Measurements from ENCODE around the gene PODN. TPM values are rescaled to one million over a fixed set of nuclear protein-coding genes. Genes with fewer than 3 reads are reported as not detected.

PODN gene
- total RNA-seq, 1 donor from 2014 or later = 35.3 TPM

DNA sequence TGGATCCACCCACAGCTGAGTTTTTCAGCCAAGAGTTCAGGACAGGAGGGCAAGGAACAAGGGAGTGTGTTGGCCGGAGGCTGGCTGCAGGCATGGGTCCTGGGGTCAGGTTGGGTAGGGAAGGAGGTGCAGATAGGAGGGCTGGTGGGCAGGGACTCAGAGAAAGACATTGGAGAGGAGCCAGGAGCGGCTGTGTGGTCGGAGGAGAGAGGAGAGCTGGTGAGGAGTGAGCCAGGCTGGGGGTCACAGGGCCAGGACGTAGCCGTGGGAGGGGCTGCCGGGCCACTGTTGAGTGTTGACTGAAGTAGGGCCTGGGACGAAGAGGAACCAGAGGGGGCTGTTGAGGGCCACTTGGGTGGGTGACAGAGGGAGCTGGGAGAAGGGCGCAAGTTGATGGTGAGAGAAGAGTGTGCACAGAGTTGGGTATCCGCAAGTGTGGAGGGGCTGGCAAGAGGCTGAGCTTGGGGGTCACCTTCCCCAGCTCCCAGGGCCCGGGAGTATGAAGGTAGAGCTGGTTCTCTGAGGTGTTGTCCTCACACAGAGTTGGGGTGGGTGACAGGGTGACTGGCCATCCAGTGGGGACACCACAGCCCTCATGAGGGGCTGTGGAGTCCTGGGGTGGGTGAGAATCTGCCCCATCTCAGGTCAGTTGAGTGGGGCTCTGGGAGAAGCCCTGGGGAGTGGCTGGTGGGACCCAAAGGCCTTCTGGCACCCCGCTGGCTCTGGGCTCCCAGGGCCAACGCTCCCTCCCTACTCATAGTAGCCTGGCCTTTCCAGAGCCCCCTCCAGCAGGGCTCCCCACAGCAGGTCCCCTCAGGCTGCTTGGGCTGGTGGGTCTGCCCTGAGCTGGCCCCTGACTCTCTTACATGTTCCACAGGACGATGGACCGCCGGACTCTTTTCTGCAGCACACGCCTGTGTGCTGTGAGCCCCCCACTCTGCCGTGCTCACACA, 21.9 kb downstream of the PODN start:
- no peak for ATAC-seq
- intact Hi-C loops (cut with DNase I) = no loop called here
- DNase-seq (ENCODE audit: missing footprints) = peak; percentile 60

DNA sequence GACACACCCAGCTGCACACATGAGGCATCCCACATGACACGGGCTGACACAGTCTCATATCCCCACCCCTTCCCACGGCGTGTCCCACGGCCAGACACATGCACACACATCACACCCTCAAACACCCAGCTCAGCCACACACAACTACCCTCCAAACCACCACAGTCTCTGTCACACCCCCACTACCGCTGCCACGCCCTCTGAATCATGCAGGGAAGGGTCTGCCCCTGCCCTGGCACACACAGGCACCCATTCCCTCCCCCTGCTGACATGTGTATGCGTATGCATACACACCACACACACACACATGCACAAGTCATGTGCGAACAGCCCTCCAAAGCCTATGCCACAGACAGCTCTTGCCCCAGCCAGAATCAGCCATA, 22.6 kb downstream of the PODN start:
- no peak for ATAC-seq
- peak; percentile 30 for DNase-seq (ENCODE audit: missing footprints)
- intact Hi-C loops (cut with DNase I) = no loop called here

GRCh38 chr1:53085405-53085804, 23.4 kb downstream of the PODN start:
- ATAC-seq (no peak), DNase-seq (ENCODE audit: missing footprints) (peak; percentile 60)
- intact Hi-C loops (cut with DNase I) = no loop called here

GRCh38 chr1:53086491-53087070, 24.6 kb downstream of the PODN start:
- DNase-seq (ENCODE audit: missing footprints) (peak; percentile 59), ATAC-seq (no peak)
- intact Hi-C loops (cut with DNase I) = no loop called here

GRCh38 chr1:53087332-53088285, 25.6 kb downstream of the PODN start:
- DNase-seq (ENCODE audit: missing footprints) = peak; percentile 55
- no peak for ATAC-seq
- intact Hi-C loops (cut with DNase I) = no loop called here

GRCh38 chr1:53088616-53089300, 26.7 kb downstream of the PODN start:
- ATAC-seq (no peak), DNase-seq (ENCODE audit: missing footprints) (peak; percentile 60)
- intact Hi-C loops (cut with DNase I) = no loop called here

GRCh38 chr1:53089478-53090226, 27.6 kb downstream of the PODN start:
- intact Hi-C loops (cut with DNase I) = no loop called here
- DNase-seq (ENCODE audit: missing footprints) (peak; percentile 67), ATAC-seq (no peak)

DNA sequence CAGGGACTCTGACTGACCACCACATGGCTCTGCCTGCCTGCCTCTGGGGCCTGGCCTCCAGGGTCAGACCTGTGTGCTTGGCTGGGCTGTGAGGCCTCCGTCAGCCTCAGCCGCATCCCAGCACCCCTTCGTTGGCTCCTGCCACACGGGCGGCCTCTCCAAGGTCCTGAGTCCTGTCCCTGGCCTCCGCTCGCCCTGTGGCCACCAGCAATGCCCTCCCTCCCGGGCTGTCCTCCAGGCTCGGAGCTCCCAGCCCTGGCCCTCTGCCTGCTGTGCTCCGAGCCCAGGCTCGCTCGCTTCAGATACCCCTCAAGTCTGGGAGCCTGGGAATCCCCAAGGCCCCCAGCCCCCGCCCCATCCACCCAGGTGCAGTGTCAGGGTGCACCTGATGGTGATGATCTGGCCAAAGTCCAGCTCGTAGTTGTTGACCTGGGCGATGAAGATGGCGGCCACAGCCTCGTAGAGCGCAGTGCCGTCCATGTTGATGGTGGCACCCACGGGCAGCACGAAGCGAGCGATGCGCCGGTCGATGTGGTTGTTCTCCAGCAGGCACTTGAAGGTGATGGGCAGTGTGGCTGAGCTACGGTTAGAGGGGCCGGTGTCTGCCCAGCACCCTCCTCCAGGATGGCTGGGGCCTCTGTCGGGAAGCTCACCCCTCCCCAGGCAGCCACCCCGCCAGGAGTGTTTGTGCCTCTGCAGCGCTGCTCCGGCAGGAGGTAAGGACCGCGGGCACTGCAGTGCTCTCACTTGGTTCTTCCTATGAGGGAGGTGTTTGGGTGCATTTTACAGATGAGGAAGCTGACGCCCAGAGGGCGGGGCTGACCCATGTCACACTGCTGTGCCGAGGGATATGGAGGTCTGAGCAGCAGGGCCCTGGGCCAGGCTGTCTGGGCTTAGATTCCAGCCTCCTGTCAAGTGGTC, 28.5 kb downstream of the PODN start:
- ATAC-seq = peak; percentile 49
- peak; percentile 82 for DNase-seq (ENCODE audit: missing footprints)
- intact Hi-C loops (cut with DNase I) = no loop called here

DNA sequence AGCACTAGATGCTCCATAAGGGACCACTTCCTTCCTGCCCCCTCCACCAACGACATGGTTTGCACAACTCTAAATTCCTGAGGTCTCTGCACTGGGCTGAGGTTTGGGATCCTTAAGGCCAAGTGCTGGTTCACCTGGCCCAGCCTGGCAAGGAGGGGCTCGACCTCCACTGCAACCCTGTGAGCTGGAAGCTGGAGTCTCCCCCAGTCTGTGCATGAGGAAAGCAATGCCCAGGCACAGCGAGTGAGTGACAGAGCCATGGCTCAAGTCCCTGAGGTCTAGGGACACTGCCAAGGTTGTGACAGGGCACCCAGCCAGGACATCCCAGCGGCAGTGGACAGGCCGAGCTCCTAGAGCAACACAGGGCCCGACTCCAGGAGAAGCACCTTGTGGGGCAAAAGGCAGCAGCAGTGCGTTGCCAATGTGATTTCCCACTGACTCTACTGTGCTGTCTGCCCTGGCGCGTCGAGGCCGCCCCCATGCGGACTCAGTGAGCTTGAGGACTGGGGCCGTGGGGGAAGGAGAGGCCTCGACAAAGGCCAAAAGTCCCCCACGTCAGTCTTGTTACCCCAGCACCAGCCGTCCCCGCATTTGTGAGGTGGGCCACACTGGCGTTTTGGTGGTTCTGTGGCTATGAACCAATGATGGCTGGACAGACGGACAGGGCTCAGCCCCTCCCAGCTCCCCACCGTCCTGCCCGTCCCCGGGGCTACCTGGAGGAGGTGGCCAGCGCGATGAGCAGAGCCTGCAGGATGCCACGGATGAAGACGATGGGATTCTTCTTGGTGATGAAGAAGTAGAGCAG, 30.0 kb downstream of the PODN start:
- DNase-seq (ENCODE audit: missing footprints) (peak; percentile 78), ATAC-seq (peak; percentile 68)
- intact Hi-C loops (cut with DNase I) = no loop called here

- DNase-seq (ENCODE audit: missing footprints) (peak; percentile 64), ATAC-seq (no peak)
- intact Hi-C loops (cut with DNase I) = no loop called here
Measured at GRCh38 chr1:53092659-53093450, 30.8 kb downstream of the PODN start.

DNA sequence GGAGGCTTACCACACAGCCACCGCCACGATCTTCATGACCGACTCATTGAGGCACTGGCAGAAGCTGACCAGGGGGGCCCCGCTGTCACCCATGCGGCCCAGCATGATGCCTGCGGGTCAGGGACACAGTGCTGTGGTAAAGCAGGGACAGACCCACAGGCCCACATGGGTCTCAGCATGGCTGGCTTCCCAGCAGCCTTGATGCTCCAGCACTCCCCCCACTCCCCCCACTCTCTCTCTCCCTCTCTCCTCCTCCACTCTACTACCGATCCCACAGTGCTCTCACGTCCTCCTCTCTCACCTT, 31.4 kb downstream of the PODN start:
- ATAC-seq = no peak
- intact Hi-C loops (cut with DNase I) = no loop called here
- no peak for DNase-seq (ENCODE audit: missing footprints)

GRCh38 chr1:53093778-53094532, 31.9 kb downstream of the PODN start:
- no peak for ATAC-seq
- intact Hi-C loops (cut with DNase I) = no loop called here
- DNase-seq (ENCODE audit: missing footprints) = peak; percentile 42

DNA sequence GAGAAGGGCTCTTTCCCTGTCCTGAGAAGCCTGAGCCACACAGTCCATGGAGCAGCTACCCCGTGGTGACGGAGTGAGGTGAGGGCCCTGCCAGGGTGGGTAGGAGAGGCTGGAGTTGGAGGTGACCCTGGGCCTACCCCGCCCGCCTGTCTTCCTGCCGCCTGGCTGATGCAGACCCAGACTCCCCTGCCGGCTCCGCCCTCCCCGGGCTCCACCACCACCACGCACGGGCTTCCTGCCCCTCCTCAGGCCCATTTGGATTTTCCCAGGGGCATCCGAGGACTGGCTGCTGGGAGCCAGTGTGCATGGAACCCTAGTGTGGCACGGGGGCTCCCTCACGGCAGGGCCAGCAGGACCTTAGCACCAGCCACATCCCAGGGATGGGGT, 32.5 kb downstream of the PODN start:
- ATAC-seq = no peak
- intact Hi-C loops (cut with DNase I) = no loop called here

DNA sequence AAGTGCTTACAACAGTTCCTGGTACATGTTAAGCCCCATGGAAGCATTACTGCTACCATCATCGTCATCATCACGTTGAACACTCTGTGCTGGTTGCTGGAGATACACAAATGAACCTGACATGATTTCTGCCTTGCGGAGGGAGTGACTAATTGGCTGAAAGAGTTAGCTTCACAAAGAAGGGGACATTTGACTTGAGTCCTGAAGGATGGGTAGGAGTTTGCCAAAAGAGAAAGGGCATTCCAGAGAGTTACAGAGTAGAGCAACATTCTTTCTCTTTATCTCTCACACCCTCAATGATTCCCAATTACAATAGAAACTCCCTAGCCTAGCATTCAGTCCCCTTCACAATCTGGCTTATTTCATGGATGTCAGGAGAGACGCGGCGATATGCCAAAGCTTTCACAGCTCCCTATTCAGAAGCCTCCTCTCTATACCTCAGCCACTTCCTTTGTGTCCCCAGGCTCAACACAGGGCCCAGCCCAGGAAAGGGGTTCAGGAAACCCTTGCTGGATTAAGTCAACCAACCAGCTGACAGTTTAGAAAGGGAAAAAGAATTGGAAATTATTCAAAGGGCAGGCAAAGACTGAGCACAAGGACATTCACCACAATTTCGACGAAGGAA, 42.4 kb downstream of the PODN start:
- intact Hi-C loops (cut with DNase I) = no loop called here
- ATAC-seq (no peak), DNase-seq (ENCODE audit: missing footprints) (no peak)

More for the DNA sequence above, 32.5 kb downstream of the PODN start:
- no peak for DNase-seq (ENCODE audit: missing footprints)

- DNase-seq (ENCODE audit: missing footprints) = no peak
- intact Hi-C loops (cut with DNase I) = no loop called here
- ATAC-seq = no peak
Measured at GRCh38 chr1:53107090-53107489, 45.1 kb downstream of the PODN start.

Measured in Right ventricle myocardium inferior (tissue), 1 donor.